Caco-2 (cell line): Measurements from ENCODE around the gene AASDHPPT. TPM values are rescaled to one million over a fixed set of nuclear protein-coding genes. Genes with fewer than 3 reads are reported as not detected.

ENCODE experiments used
- BruUV-seq: library from RNA; stranded (reverse); fragments of 400-500 nt; replicated peaks from 2 replicates; lab custom pipeline; 2021; lab: Mats Ljungman, UMichigan
- CTCF ChIA-PET: fragments of 300-600 bp; sonication (Branson Sonifier 250); formaldehyde crosslinking; loops from one replicate; lab custom pipeline; 2022; ENCODE audit warnings: antibody characterized with exemption; lab: Charles Lee
- POLR2A ChIA-PET: fragments of 300-600 bp; sonication (Branson Sonifier 250); formaldehyde crosslinking; loops from one replicate; lab custom pipeline; 2022; ENCODE audit warnings: antibody characterized with exemption; lab: Charles Lee
- DNase-seq, 2 experiments: peaks; one replicate each; pipeline versions ENCODE4 v3.0.0 to v3.0.0-alpha.2; 2020 to 2022
- H3K27me3 ChIP-seq: replicated peaks from 2 replicates; pipeline ENCODE4 v1.6.0; 2011; ENCODE audit warnings: low read length; ENCODE audit not compliant: control insufficient read depth, insufficient read depth
- H3K36me3 ChIP-seq: 2 replicates; pipeline ENCODE4 v1.5.1; 2011; ENCODE audit warnings: low read length; ENCODE audit not compliant: control insufficient read depth, insufficient read depth
- H3K4me1 ChIP-seq: fragments of 250-450 bp; sonication (Bioruptor Pico); 2 replicates; pipeline ENCODE4 v1.5.1; 2020; ENCODE audit warnings: mild to moderate bottlenecking
- H3K4me3 ChIP-seq: 2 replicates; pipeline ENCODE4 v1.5.1; 2011; ENCODE audit warnings: low read depth, mild to moderate bottlenecking, control low read depth, low read length
- H3K9me3 ChIP-seq: fragments of 250-450 bp; sonication (Bioruptor Pico); 2 replicates; pipeline ENCODE4 v1.5.1; 2020; ENCODE audit warnings: mild to moderate bottlenecking, moderate library complexity
- H3K27ac Mint-ChIP-seq: one replicate; pipeline ENCODE4 v1.8.0; 2022; ENCODE audit warnings: mixed read lengths; ENCODE audit not compliant: unreplicated experiment
- H3K27me3 Mint-ChIP-seq: one replicate; pipeline ENCODE4 v1.8.0; 2022; ENCODE audit warnings: mixed read lengths; ENCODE audit not compliant: insufficient read depth, unreplicated experiment
- H3K36me3 Mint-ChIP-seq: one replicate; pipeline ENCODE4 v1.8.0; 2022; ENCODE audit warnings: mild to moderate bottlenecking, mixed read lengths; ENCODE audit not compliant: insufficient read depth, unreplicated experiment
- H3K4me1 Mint-ChIP-seq: one replicate; pipeline ENCODE4 v1.8.0; 2022; ENCODE audit warnings: low read depth, mixed read lengths; ENCODE audit not compliant: unreplicated experiment
- H3K4me3 Mint-ChIP-seq: one replicate; pipeline ENCODE4 v1.8.0; 2022; ENCODE audit warnings: mild to moderate bottlenecking, moderate library complexity, mixed read lengths; ENCODE audit not compliant: unreplicated experiment
- H3K9me3 Mint-ChIP-seq: one replicate; pipeline ENCODE4 v1.8.0; 2022; ENCODE audit warnings: mixed read lengths; ENCODE audit not compliant: unreplicated experiment
- CTCF ChIP-seq, 2 experiments: fragments of 200-600 bp in 1 of 2; IDR thresholded peaks; 1 replicate in 1 of 2; 2 replicates in 1 of 2; pipeline versions ENCODE4 v1.5.1 to v1.8.0; 2011 to 2022; ENCODE audit warnings: antibody characterized with exemption in 1 of 2, control low read depth in 1 of 2, inconsistent platforms in 1 of 2, low read depth in 1 of 2, low read length in 1 of 2, mild to moderate bottlenecking in 1 of 2, moderate library complexity in 1 of 2; ENCODE audit not compliant: insufficient read depth in 1 of 2, severe bottlenecking in 1 of 2, unreplicated experiment in 1 of 2
- intact Hi-C: fragments of 100-400 bp; cut with micrococcal nuclease; formaldehyde crosslinking; loops from one replicate; pipeline ENCODE4 v1.10.0; 2022; ENCODE audit not compliant: unreplicated experiment
- total RNA-seq: library from RNA; stranded (reverse); gene quantifications from 2 replicates; pipeline ENCODE4 v1.2.3, GENCODE V29; 2022

The AASDHPPT gene
- total RNA-seq, 1 experiment from 2014 or later = 64.8 TPM

GRCh38 chr11:106092446-106092845 lies 15.0 kb downstream of the AASDHPPT start:
- TF ChIP-seq CTCF (IDR thresholded peaks at IDR 0.05; ENCODE audit: insufficient read depth in 1 of 2, low read depth in 1 of 2, low read length in 1 of 2, severe bottlenecking in 1 of 2, unreplicated experiment in 1 of 2) = no peak
- intact Hi-C loops = no loop called here
- Histone ChIP-seq H3K27me3 (no peaks in the 10 kb centered on the region), H3K36me3 (peaks cover 9% of the 10 kb centered on the region), H3K4me3 (no peak overlapping the region), H3K4me1 (peaks cover 5% of the 10 kb centered on the region), H3K9me3 (no peaks in the 10 kb centered on the region)
- DNase-seq = no peak
- ChIA-PET CTCF (no interaction called here), POLR2A (no interaction called here)
- no peak overlapping the region for H3K27ac Mint-ChIP-seq
- H3K4me3 Mint-ChIP-seq = no peak overlapping the region
- peaks cover 16% of the 10 kb centered on the region for H3K4me1 Mint-ChIP-seq
- H3K36me3 Mint-ChIP-seq = peaks cover 76% of the 10 kb centered on the region
- no peaks in the 10 kb centered on the region for H3K9me3 Mint-ChIP-seq
- BruUV-seq = no TSS peak
- H3K27me3 Mint-ChIP-seq = no peaks in the 10 kb centered on the region

GRCh38 chr11:106098893-106099553 lies 21.6 kb downstream of the AASDHPPT start:
- no peak for TF ChIP-seq CTCF (IDR thresholded peaks at IDR 0.05; ENCODE audit: insufficient read depth in 1 of 2, low read depth in 1 of 2, low read length in 1 of 2, severe bottlenecking in 1 of 2, unreplicated experiment in 1 of 2)
- peaks cover 6% of the 10 kb centered on the region for H3K36me3 ChIP-seq
- H3K27me3 ChIP-seq = no peaks in the 10 kb centered on the region
- Mint-ChIP-seq H3K9me3 (no peaks in the 10 kb centered on the region), H3K27ac (no peak overlapping the region), H3K36me3 (peaks cover 43% of the 10 kb centered on the region), H3K4me3 (no peak overlapping the region), H3K4me1 (peaks cover 7% of the 10 kb centered on the region), H3K27me3 (no peaks in the 10 kb centered on the region)
- CTCF ChIA-PET = interaction anchor here (1.3 kb wide), 1 partner anchor 54 kb away, joined by 3 read pairs; no protein-coding TSS in a partner anchor
- no TSS peak for BruUV-seq
- H3K4me3 ChIP-seq = no peak overlapping the region
- intact Hi-C loops = no loop called here
- POLR2A ChIA-PET = no interaction called here
- no peaks in the 10 kb centered on the region for H3K9me3 ChIP-seq
- no peak for DNase-seq
- H3K4me1 ChIP-seq = peaks cover 8% of the 10 kb centered on the region

- Histone ChIP-seq H3K4me1 (peaks cover 8% of the 10 kb centered on the region), H3K36me3 (peaks cover 5% of the 10 kb centered on the region; the same call in 1 of the 2 replicates), H3K9me3 (no peaks in the 10 kb centered on the region), H3K4me3 (no peak overlapping the region), H3K27me3 (no peaks in the 10 kb centered on the region)
- peaks cover 7% of the 10 kb centered on the region for H3K4me1 Mint-ChIP-seq
- no peak for TF ChIP-seq CTCF (IDR thresholded peaks at IDR 0.05; ENCODE audit: insufficient read depth in 1 of 2, low read depth in 1 of 2, low read length in 1 of 2, severe bottlenecking in 1 of 2, unreplicated experiment in 1 of 2)
- no peak for DNase-seq
- ChIA-PET POLR2A (no interaction called here), CTCF (no interaction called here)
- peaks cover 25% of the 10 kb centered on the region for H3K36me3 Mint-ChIP-seq
- intact Hi-C loops = no loop called here
- no peaks in the 10 kb centered on the region for H3K27me3 Mint-ChIP-seq
- no peak overlapping the region for H3K27ac Mint-ChIP-seq
- no TSS peak for BruUV-seq
- no peaks in the 10 kb centered on the region for H3K9me3 Mint-ChIP-seq
- H3K4me3 Mint-ChIP-seq = no peak overlapping the region
These were observed 23.9 kb downstream of the AASDHPPT start for GRCh38 chr11:106101370-106101769.
